GM21526 (cell line): ENCODE measurements around the gene CLPX.
"Not testable (repeated sequence)": the region's sequence is repeated elsewhere in the genome, so short reads cannot be mapped to it uniquely, and the experiment has no call there.

ENCODE experiments used
- ATAC-seq: cut with Tn5 transposase; IDR thresholded peaks from one replicate; pipeline ENCODE4 v1.9.1; 2021; ENCODE audit warnings: moderate library complexity; ENCODE audit not compliant: unreplicated experiment, low FRiP score

CLPX gene

DNA sequence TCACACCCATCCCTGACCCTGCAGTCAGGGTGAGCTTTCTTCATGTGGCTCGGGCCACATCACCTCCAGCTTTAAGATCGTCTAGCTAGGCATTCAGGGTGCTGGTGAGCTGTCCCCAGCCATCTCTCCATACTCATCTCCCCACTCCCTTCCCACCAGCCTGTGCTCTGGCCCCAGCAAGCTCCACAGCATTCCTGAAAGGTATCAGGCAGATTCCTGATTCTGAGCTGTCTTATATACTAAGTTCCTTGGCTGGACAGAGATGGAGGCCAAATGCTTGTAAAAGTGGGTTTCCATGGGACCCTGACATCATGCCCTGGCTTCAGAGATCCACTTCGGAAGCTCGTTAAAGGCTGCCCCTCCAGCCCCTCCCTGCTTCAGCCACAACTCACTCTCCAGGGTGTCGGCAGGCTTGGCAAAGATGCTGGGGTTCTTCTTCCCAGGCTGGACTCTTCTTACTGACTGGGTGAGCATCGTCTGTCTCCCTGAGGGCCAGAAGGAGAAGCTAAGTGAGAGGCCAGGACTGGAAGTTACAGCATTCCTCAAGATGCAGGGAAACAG, 22.2 kb upstream of the CLPX start:
- ATAC-seq: no peak

GRCh38 chr15:65206750-65207149, 21.6 kb upstream of the CLPX start:
- ATAC-seq: no peak

DNA sequence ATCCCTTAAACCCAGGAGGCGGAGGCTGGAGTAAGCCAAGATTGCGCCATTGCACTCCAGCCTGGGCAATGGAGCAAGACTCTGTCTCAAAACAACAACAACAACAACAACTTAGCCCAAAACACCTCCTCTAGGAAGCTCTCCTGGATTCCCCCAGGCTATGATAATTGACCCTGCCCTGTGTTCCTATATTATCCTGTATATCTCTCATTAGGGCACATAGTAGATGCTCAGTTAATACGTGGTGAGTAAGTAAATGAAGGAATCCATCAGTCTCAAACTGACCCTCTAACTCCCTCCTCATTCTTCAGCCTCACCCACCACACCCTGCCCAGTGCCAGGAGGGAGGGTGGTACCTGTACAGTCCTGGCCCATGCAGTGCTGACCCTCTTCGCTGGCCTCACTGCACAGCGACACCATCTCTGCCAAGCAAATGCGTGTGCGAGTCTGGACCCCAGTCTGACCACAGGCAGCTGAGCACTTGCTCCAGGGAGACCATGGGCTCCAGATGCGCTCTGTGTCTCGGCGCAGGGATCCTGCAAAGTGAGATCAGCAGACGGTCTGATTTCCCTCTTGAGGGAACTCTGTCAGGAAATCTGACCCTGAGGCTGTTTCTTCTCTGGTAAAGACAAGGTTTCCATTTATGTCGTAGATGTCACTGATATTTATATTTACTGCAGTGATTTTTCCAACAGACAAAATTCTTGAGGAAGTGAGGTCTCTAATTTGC, 20.0 kb upstream of the CLPX start:
- ATAC-seq: no peak

- ATAC-seq: no peak
Measured at GRCh38 chr15:65204236-65204930, 19.2 kb upstream of the CLPX start.

DNA sequence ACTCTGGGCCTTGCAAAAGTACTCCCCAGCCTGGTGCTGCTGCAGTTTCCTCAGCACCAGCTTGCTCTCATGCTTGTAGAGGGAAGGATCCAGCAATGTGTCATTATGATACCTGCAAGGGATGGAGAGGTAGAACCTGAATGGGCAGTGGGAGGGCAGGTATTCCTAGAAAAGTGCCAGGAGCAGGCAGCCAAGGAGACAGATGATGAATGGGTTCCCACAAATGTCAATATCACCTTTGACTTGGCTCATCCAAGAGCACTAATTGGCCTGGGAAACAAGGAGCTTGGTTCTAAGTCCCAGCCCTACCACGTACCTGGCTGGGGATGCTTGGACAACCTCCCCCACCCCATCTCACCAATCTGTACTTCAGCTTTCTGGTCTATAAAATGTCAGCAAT, 16.8 kb upstream of the CLPX start:
- ATAC-seq: no peak

- ATAC-seq: no peak
Measured at GRCh38 chr15:65198571-65198970, 13.4 kb upstream of the CLPX start.

GRCh38 chr15:65197337-65197645, 12.1 kb upstream of the CLPX start:
- no peak for ATAC-seq

- no peak for ATAC-seq
Measured at GRCh38 chr15:65196637-65197336, 11.6 kb upstream of the CLPX start.

GRCh38 chr15:65195548-65195923, 10.4 kb upstream of the CLPX start:
- no peak for ATAC-seq

GRCh38 chr15:65194826-65195547, 9.8 kb upstream of the CLPX start:
- no peak for ATAC-seq

DNA sequence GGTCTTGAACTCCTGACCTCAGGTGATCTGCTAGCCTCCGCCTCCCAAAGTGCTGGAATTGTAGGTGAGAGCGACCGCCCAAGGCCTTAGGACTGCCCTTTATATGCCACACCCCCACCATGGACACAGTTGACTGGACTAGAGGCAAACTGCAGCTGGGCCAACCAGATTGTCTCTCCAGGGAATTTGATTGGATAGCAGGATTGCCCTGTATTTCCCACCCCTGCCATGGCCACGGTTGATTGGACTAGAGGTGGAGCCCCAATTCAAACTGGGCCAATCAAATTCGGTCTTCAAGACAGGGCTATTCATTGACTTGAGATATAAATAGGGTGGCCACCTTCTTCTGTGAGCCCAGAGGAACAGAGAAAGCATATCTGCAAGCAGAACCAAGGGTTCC, 6.9 kb upstream of the CLPX start:
- ATAC-seq: no peak

GRCh38 chr15:65189102-65189740, 4.1 kb upstream of the CLPX start:
- no peak for ATAC-seq

DNA sequence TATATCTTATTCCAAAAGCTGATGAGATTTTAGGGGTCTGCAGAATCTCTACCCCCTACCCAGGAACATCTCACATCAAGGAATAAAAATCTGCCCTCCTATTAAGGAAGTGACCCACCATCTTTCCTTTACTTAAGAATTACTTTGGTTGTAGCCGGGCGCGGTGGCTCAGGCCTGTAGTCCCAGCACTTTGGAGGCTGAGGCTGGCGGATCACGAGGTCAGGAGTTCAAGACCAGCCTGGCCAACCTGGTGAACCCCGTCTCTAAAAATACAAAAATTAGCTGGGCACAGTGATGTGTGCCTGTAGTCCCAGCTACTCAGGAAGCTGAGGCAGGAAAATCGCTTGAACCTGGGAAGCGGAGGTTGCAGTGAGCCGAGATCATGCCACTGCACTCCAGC, 3.3 kb upstream of the CLPX start:
- ATAC-seq: not testable (repeated sequence)

GRCh38 chr15:65184305-65184867, 756 bp downstream of the CLPX start:
- ATAC-seq: peak; percentile 24

DNA sequence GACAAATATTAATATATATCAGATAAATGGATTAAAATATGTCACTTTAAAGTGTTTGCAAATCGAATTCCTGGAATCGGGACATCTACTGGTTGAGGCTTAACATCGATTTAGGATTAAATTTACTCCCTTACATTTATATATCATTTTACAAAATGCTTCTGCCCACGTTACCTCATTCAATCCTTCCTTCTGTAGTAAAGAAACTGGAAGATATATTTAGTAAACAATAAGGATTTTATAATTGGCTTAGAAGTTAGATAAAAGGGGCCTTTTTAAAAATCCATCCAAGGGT, 1.3 kb downstream of the CLPX start:
- no peak for ATAC-seq

DNA sequence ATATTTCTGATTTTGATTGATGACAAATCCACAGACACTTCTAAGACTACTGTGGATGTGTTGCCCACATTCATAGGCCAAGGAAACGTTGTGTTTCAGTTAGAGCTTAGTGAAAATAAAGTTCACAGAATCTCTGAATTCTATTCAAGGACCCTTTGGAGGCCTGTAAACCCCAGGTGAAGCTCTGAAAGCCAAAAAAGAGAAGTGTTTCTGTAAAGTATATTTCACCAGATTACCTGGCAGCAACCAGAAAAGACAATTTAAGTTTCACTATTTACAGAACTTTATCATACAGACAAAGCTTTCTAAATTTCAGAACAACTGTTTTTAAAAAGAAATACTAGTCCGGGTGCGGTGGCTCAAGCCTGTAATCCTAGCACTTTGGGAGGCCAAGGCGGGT, 2.6 kb downstream of the CLPX start:
- no peak for ATAC-seq

- not testable (repeated sequence) for ATAC-seq
Measured at GRCh38 chr15:65181582-65182353, 3.4 kb downstream of the CLPX start.

GRCh38 chr15:65180167-65180566, 5.0 kb downstream of the CLPX start:
- no peak for ATAC-seq

GRCh38 chr15:65177901-65178300, 7.2 kb downstream of the CLPX start:
- no peak for ATAC-seq

DNA sequence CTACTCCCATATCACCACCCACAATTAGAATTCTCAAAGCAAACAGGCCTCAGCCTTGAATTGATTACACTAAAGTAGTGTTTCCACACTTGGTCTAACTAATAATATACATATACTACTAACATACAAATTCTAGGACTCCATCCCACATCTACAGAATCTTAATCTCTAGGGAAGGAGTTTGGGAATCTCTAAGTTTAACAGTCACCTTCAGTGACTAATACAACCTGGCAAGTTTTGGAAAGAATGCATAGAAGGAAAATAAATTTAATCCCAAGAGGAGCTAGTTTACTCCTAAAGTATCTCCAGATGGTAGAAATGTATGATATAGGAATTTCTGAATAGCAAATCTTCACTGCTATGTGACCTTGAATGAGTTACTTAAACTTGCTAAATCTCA, 9.1 kb downstream of the CLPX start:
- ATAC-seq: no peak
